Measurements from ENCODE around the gene PHACTR4.
"Not testable (repeated sequence)": the region's sequence is repeated elsewhere in the genome, so short reads cannot be mapped to it uniquely, and the experiment has no call there.

The PHACTR4 gene

DNA sequence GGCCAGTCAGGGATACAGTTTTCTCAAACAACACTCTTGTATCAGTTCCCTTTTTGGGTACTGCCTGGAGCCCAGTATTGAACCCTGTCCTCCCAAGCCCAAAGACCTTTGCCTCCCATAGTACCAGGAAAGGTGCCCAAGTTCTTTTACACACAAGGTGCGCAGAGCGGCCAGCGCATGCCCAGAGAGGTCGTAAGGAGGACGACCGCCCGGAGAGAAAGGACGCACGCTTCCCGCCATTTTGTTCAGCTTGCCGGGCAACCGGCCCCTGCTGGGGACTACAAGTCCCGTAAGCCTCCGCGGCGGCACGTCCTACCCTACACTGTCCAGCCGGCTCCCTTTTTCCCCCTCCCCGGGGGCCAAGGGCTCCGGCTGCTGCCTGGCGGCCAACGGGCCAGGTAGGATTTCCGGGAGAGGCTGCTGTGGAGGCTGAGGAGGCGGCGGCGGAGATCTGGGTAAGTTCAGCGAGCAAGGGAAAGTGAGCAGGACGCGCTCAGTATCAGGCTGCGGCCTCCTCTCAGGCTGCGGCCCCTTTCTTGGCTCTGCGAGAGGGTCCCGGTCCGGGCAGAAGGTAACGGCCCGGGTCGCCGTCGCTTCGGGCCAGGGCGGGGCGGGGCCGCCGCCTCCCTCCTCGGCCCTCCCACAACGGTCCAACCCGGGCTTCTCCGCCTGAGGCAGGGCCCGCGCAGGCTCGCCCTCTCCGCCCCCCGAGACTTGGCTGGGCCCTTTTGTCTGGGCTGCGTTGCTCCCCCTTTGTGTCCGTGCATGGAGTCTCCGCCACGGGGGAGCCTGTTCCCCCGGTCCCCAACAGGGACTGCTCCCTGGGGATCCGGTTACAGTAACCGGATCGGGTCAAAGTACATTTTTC, at the start of gene PHACTR4:
Gene PHACTR4, plus strand, starts transcription at position 370 of the 868 bp plus-strand sequence. CDS start 37,708 bp downstream, outside the sequence.
- DNase-seq = peak; percentile 96

DNA sequence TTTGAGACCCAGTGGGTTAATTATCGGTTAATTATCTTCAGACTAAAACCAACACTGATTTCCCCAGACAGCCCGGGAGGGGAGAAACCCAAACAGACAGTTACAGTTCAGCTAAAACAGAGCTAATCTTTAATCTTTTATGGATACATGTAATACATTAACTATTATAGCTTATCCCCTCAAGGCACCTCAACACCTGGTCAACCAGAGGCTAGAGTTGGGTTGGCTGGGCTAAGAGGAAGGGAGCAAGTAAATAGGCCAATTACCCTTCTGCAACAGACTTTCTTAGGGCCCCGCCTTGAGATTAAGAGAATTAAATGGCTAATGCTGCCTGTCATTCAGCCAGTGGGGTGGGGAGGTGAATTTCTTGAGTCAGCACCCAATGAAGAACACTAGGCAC, 47.3 kb upstream of the PHACTR4 start:
- DNase-seq = no peak

DNA sequence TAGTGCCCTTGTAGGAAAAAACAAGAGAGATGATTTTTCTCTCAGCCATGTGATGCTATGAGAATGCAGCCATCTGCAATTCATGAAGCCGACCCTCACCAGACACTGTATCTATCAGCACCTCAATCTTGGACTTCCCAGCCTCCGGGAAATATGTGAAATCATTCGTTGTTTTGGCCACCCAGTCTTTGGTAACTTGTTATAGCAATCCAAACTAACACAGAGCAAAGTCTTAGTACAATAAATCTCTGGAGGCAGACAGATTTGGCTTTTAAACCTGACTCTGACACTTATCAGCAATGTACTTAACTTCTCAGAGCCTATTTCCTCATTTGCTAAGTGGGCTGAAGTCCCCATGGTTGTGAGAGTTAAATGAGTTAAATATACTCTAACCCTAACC, 45.8 kb upstream of the PHACTR4 start:
- DNase-seq = no peak

- DNase-seq = no peak
Measured at GRCh38 chr1:28326515-28326914, 43.0 kb upstream of the PHACTR4 start.

GRCh38 chr1:28326984-28327383, 42.6 kb upstream of the PHACTR4 start:
- DNase-seq = peak; percentile 19

DNA sequence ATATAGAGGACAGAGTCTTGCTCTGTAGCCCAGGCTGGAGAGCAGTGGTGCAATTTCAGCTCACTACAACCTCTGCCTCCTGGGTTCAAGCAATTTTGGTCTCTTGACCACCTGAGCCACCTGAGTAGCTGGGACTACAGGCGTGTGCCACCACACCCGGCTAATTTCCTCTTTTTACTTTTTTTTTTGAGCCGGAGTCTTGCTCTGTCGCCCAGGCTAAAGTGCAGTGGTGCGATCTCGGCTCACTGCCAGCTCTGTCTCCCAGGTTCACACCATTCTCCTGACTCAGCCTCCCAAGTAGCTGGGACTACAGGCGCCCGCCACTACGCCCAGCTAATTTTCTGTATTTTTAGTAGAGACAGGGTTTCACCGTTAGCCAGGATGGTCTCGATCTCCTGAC, 42.1 kb upstream of the PHACTR4 start:
- DNase-seq = not testable (repeated sequence)

GRCh38 chr1:28328228-28328648, 41.3 kb upstream of the PHACTR4 start:
- no peak for DNase-seq

GRCh38 chr1:28329395-28330153, 40.0 kb upstream of the PHACTR4 start:
- DNase-seq = peak; percentile 49

DNA sequence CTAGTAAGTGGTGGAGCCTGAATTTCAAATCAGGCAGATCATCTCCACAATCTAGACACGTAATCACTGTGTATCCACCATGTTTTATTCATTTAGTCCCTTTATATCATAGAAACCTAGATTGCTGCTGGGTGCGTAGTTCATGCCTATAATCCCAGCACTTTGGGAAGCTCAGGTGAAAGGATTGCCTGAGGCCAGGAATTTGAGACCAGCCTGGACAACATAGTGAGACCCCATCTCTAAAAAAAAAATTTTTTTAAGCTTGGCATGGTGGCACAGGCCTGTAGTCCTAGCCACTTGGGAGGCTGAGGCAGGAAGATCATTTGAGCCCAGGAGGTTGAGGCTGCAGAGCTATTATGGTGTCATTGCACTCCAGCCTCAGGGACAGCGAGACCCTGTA, 30.6 kb upstream of the PHACTR4 start:
- no peak for DNase-seq

- DNase-seq = no peak
Measured at GRCh38 chr1:28339551-28339950, 30.0 kb upstream of the PHACTR4 start.

DNA sequence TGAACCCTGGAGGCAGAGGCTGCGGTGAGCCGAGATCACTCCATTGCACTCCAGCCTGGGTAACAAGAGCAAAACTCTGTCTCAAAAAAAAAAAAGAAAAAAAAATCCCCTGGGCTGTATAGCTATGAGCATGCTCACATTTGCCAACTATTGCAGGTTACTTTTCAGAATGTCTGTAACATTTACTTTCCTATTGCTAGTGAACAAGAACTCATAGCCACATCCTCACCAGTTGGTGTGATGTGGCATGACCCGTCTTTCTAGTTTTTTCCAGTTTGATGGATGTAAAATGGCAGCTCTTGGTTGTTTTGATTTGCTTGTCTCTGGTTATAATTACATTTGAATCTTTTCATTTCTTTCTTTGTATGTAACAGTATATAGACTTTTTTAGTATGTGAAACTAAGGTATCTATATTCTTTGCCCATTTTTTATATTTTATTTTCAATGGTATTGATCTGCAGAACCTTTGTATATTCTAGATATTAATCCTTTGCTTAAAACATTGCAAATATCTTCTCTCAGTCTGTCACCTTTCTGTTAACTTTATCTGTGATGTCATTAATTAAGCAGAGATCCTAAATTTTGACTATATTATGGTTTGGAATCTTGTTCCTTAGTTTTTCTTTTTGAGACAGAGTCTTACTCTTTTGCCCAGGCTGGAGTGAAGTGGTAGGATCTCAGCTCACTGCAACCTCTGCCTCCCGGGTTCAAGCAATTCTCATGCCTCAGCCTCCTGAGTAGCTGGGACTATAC, 29.1 kb upstream of the PHACTR4 start:
- DNase-seq = no peak

GRCh38 chr1:28341591-28341990, 27.9 kb upstream of the PHACTR4 start:
- DNase-seq = peak; percentile 64

- peak; percentile 83 for DNase-seq
Measured at GRCh38 chr1:28343405-28343804, 26.1 kb upstream of the PHACTR4 start.

DNA sequence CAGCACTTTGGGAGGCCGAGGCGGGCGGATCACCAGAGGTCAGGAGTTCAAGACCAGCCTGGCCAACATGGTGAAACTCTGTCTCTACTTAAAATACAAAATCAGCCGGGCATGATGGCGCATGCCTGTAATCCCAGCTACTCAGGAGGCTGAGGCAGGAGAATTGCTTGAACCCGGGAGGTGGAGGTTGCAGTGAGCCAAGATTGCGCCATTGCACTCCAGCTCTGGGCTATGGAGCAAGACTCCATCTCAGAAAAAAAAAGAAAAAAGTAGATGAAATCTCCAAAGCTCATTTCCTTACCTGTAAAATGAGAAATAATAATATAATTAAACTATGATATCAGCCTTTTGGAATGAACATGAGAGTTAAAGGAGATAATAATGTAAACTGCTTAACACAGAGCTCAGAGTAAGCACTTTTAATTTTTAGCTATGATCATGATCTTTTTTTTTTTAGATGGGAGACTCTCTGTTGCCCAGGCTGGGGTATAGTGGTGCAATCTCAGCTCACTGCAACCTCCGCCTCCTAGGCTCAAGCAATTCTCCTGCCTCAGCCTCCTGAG, 16.2 kb upstream of the PHACTR4 start:
- DNase-seq = not testable (repeated sequence)

DNA sequence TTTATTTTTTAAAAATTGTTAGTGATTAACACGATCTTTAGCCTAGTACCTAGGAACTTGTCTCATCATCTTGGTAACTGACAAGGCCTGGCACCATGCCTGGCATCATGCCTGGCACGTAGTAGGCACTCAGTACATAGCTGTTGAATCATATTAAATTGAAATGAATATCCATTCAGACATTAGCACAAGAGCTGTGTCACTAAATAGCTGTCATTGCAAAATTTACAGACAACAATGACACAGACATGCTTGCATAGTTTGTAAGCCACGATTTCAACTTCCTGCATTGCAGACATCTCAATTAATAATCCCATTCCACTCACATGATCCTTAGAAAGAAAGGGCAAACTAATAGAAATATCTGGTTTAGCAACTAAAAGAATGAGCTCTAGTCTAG, 15.4 kb upstream of the PHACTR4 start:
- DNase-seq = peak; percentile 60

DNA sequence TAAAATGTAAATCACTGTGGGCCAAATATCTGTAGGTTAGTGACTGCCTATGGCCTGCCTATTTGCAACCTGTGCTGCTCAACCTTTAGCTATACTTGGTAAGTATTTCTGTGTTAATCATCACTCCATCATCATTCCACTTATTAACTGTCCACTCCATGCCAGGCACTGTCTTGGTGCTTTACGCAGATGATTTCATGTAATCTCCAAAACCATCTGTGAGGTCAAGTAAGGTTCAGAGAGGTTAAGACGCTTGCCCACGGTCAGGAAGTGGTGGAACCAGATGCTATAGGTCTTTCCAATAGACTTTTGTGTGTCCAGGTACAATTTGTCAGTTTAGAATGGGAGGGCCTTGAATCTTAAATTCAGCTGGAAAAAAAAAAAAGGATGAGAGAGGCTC, 10.8 kb upstream of the PHACTR4 start:
- no peak for DNase-seq

DNA sequence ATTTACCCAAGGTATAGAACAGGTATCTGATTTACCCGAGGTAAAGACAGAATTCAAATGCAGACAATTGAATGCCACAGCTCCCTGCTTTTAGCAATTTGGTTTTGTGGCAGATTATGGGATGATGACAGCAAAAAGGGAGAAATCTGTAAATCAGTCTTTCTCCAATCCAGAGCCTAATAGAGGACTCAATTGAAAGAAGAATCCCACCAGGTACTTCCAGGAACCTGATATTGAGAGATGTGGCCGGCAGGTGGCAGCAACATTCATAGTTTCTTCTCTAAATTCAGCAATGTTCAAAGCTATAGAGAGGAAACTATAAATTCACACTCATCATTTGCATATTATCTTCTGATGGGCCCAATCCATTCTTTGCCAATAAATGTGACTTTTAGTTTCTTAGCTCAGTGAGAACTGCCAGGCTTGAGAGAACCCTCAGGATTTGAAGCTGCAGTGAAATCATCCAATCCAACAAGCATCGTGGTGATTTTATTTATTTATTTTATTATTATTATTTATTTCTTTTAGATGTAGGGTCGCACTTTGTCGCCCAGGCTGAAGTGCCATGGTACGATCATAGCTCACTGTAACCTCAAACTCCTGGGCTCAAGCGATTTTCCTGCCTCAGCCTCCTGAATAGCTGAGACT, 9.8 kb upstream of the PHACTR4 start:
- DNase-seq = peak; percentile 71

GRCh38 chr1:28364888-28365287, 4.7 kb upstream of the PHACTR4 start:
- DNase-seq = no peak

DNA sequence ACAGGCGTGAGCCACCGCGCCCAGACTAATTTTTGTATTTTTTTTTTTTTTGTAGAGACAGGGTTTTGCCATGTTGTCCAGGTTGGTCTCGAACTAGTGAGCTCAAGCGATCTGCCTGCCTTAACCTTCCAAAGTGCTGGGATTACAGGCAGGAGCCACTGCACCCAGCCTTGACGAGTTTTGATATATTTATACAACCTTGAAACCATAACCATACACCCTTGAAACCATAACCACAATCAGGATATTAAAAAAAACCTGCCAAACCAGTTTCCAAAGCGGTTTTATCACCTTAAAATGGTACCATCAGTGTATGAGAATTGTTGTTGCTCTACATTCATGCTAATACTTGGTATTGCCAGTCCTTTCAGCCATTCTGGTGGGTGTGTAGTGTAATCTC, 3.7 kb upstream of the PHACTR4 start:
- DNase-seq = no peak

GRCh38 chr1:28368608-28369007, 932 bp upstream of the PHACTR4 start:
- not testable (repeated sequence) for DNase-seq

DNA sequence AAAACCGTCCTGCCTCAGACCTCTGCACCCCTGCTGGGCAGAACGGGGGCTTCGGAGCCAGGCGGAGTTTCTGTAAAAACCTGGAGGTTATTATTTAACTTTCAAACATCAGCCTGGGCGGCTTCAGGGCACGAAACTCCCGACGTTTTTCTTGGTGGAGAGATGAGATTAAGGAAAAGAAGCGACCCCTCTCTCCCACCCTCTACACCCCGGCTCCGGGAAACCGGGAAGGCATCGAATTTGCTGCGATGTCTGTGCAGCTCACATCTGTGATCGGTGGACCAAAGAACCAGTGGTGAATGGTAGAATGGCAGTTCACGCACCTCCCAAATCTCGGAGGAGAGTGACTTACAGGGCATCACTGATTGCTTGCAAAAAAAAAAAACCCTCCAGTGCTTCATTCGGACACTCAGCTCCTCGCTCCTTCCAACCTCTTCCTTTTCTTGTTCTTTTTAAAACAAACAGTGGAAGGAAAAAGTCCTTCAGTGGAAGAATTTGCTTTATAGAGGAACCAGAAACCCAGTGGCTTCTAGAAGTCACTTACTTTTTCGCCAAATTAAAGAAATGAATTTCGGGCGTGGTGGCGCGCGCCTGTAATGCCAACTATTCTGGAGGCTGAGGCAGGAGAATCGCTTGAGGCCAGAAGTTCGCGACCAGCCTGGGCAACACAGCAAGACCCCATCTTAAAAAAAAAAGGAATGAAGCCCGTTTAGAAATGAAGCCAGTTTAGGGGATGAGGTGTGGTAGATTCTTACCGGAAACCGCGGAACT, 884 bp downstream of the PHACTR4 start:
- peak; percentile 53 for DNase-seq

DNA sequence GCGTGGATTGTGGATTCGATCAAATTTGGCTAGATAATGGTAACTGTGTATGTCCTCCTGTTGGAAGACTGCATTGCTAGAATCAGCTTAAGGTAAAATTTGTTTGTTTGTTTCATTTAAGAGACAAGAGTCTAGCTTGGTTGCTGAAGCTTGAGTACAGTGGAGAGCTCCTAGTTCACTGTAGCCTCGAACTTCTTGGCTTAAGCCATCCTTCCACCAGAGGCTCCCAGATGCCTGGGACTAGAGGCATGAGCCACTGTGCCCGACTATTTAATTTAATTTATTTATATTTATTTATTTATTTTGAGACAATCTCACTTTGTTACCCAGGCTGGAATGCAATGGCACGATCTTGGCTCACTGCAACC, 1.5 kb downstream of the PHACTR4 start:
- DNase-seq = no peak

Data from EL (cell line).